ENCODE measurements around the gene TMEM184B. TPM values are rescaled to one million over a fixed set of nuclear protein-coding genes. Genes with fewer than 3 reads are reported as not detected.
A peak's percentile ranks its signal among the peaks of the same experiment; 100 is the strongest.

TMEM184B gene
- total and polyA plus RNA-seq, 9 donors, result 15.3 to 48.3 (median 38.2) TPM

- H3K4me1 ChIP-seq (ENCODE audit: insufficient read depth), result peaks cover 21% of the 10 kb centered on the region
- intact Hi-C loops (cut with DNase I), result loop anchor here in 2 of 4 donors (10.0 kb wide), 2 partner anchors 61 to 89 kb away; partner anchors contain the start of gene MAFF (in 1 of the 2)
- peak overlapping the region in 1 of 2 donors; percentile 53 for H3K27ac ChIP-seq
These were observed 6.7 kb downstream of the TMEM184B start for GRCh38 chr22:38266120-38266519.

DNA sequence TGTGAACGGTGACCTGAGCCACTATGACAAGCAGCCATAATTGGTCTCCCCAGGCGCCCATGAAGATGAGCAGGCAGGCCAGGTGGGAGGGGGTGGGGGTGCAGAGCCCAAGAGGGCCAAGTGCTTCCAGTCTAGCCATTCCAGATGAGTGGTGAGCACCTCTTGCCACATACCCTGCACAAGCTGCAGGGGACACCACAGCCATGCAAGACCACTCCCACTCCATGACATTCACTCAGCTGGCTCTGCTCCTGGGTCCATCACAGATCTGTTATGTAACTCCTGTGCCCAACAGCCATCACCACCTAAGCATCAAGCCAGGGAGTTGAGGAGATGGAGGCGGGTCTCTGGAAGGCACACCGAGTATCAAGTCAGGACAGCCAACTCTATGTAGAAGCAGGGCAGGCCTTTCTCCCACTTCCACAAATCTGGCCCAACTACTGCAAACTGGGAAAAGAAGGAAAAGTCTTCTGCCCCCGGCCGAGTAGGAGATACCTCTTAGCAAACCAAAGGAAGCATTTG, 8.4 kb downstream of the TMEM184B start:
- Histone ChIP-seq H3K27me3 (no peaks in the 10 kb centered on the region), H3K9me3 (no peaks in the 10 kb centered on the region), H3K4me1 (ENCODE audit: insufficient read depth) (peaks cover 23% of the 10 kb centered on the region), H3K27ac (no peak overlapping the region), H3K36me3 (no peaks in the 10 kb centered on the region), H3K4me3 (no peak overlapping the region)
- TF ChIP-seq POLR2A (IDR thresholded peaks at IDR 0.05) (no peak), EP300 (IDR thresholded peaks at IDR 0.05) (no peak), CTCF (IDR thresholded peaks at IDR 0.05) (no peak)
- DNase-seq, result no peak
- intact Hi-C loops (cut with DNase I), result loop anchor here in 2 of 4 donors (5.0 to 10.0 kb wide), 3 partner anchors 53 to 90 kb away; partner anchors contain the start of genes CSNK1E (in 1 of the 2) and MAFF (in 1 of the 2)
- 86 to 91% (median 86%) methylated on average over 6 of the region's 6 CpGs for WGBS, 3 donors

More at GRCh38 chr22:38266120-38266519, 6.7 kb downstream of the TMEM184B start:
- TF ChIP-seq POLR2A (IDR thresholded peaks at IDR 0.05) (no peak), CTCF (IDR thresholded peaks at IDR 0.05) (no peak), EP300 (IDR thresholded peaks at IDR 0.05) (no peak)
- H3K27me3 ChIP-seq, result no peaks in the 10 kb centered on the region
- peak in 2 of 5 donors; percentile 37 to 59 for DNase-seq
- 6 to 24% (median 9%) methylated on average over 8 of the region's 8 CpGs for WGBS, 3 donors
- H3K9me3 ChIP-seq, result no peaks in the 10 kb centered on the region
- H3K36me3 ChIP-seq, result no peaks in the 10 kb centered on the region
- no peak overlapping the region for H3K4me3 ChIP-seq

GRCh38 chr22:38262051-38262795, 10.6 kb downstream of the TMEM184B start:
- TF ChIP-seq POLR2A (IDR thresholded peaks at IDR 0.05), result no peak
- peak in 1 of 3 donors; percentile 35 for TF ChIP-seq CTCF (IDR thresholded peaks at IDR 0.05)
- intact Hi-C loops (cut with DNase I), result loop anchor here in 2 of 4 donors (5.0 to 10.0 kb wide), 3 partner anchors 55 to 93 kb away; partner anchors contain the start of genes CSNK1E (in 1 of the 2) and MAFF (in 1 of the 2)
- 57 to 63% (median 59%) methylated on average over 20 of the region's 20 CpGs for WGBS, 3 donors
- Histone ChIP-seq H3K36me3 (no peaks in the 10 kb centered on the region), H3K4me1 (ENCODE audit: insufficient read depth) (peaks cover 27% of the 10 kb centered on the region), H3K27me3 (no peaks in the 10 kb centered on the region), H3K9me3 (no peaks in the 10 kb centered on the region), H3K27ac (peak overlapping the region; percentile 32 to 46), H3K4me3 (no peak overlapping the region)
- peak in 4 of 5 donors; percentile 46 to 74 (median 56) for DNase-seq

DNA sequence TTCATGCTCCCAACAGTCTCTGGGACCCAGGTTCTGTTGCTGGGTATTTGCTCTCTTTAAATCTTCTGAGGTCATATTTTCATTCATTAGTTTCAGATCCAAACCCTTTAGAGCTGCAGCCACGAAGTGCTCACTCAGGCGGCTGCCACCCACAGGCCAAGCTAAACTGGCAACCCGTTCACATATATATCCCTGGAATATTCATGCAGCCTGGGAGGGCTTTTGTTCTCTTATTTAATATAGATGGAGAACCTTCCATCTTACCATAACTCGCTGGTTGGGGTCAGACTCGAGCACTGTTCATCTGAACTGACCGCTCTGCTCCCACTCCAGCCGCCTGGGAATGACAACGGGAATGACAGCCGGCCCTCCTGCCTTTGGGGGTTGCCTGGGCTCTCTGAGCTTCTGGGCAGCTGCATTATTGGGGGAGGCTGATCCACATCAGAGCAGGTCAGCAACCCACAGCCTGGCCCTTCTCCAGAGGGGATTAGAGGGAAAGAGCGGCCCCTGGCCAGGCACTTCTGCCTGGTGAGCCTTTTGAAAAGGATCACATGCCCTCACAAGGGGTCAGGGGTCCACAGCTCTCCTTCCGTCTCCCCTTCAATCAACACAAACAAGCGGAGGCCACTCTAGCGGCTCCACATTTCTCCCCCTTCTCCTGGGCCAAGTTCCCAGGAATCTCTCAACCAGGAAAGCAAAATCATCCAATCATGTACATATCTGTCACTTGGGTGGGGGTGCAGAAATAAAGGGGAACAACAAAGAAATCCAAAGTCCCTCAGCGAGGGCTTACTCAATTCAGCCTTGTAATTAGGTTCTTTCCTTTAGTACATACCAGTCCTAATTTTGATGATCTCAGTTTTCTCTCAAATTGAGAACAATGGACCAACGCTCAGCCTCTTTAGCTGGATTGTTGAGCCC, 11.8 kb downstream of the TMEM184B start:
- no peak for TF ChIP-seq EP300 (IDR thresholded peaks at IDR 0.05)
- Histone ChIP-seq H3K27ac (peak overlapping the region; percentile 32 to 76), H3K9me3 (no peaks in the 10 kb centered on the region), H3K4me3 (no peak overlapping the region), H3K36me3 (no peaks in the 10 kb centered on the region), H3K27me3 (no peaks in the 10 kb centered on the region), H3K4me1 (ENCODE audit: insufficient read depth) (peaks cover 23% of the 10 kb centered on the region)
- DNase-seq, result no peak
- intact Hi-C loops (cut with DNase I), result loop anchor here in 2 of 4 donors (5.0 to 10.0 kb wide), 3 partner anchors 56 to 94 kb away; partner anchors contain the start of genes CSNK1E (in 1 of the 2) and MAFF (in 1 of the 2)
- 34 to 43% (median 34%) methylated on average over 15 of the region's 15 CpGs for WGBS, 3 donors

All from ovary (tissue), 9 donors.